Stomach (tissue), 4 donors: ENCODE data around the gene ST6GALNAC6.

Source experiments
- EP300 ChIP-seq: sonication (generic); formaldehyde crosslinking; IDR thresholded peaks from one replicate; pipeline ENCODE4 v1.6.1; 2017; ENCODE audit warnings: antibody characterized with exemption
- TF ChIP-seq, protein P1 (sequence below), 7 experiments: fragments of 450-650 bp in 4 of 7; fragments of 200-600 bp in 3 of 7; sonication (generic) in 3 of 7; IDR thresholded peaks; one replicate each; pipeline ENCODE4 v1.5.1; 2016 to 2019; ENCODE audit warnings: antibody characterized with exemption in 7 of 7, control low read depth in 2 of 7, mild to moderate bottlenecking in 1 of 7

DNA sequence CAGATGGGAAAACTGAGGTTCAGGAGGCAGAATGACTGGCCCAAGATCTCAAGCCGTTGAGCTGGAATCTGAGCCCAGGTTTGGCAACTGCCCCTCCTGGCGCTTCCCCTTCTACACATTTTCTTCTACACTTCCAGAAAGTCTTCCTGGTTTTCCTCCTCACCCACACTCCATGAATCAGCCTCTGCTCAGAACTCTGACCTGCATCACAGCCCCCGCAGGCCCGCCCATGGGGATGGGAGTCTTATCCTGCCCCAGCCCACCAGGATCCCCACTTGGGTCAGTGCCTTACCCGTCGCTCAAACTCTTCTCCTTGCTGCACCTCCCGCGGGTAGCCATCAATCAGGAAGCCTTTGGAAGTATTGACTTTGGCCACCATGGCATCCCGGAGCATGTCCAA lies 27.9 kb downstream of the ST6GALNAC6 start:
- TF ChIP-seq, protein P1, sequence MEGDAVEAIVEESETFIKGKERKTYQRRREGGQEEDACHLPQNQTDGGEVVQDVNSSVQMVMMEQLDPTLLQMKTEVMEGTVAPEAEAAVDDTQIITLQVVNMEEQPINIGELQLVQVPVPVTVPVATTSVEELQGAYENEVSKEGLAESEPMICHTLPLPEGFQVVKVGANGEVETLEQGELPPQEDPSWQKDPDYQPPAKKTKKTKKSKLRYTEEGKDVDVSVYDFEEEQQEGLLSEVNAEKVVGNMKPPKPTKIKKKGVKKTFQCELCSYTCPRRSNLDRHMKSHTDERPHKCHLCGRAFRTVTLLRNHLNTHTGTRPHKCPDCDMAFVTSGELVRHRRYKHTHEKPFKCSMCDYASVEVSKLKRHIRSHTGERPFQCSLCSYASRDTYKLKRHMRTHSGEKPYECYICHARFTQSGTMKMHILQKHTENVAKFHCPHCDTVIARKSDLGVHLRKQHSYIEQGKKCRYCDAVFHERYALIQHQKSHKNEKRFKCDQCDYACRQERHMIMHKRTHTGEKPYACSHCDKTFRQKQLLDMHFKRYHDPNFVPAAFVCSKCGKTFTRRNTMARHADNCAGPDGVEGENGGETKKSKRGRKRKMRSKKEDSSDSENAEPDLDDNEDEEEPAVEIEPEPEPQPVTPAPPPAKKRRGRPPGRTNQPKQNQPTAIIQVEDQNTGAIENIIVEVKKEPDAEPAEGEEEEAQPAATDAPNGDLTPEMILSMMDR (IDR thresholded peaks at IDR 0.05), result no peak
- TF ChIP-seq EP300, result no peak
